ENCODE data around the gene BORCS8.
"Not testable (repeated sequence)": the region's sequence is repeated elsewhere in the genome, so short reads cannot be mapped to it uniquely, and the experiment has no call there.

Gene BORCS8

GRCh38 chr19:19179548-19180441 lies 12.2 kb downstream of the BORCS8 start:
- no peak for DNase-seq

GRCh38 chr19:19176950-19177349 lies 15.0 kb downstream of the BORCS8 start:
- no peak for DNase-seq

- DNase-seq = not testable (repeated sequence)
These were observed 18.7 kb downstream of the BORCS8 start for GRCh38 chr19:19173243-19173642.

GRCh38 chr19:19171821-19172532 lies 20.0 kb downstream of the BORCS8 start:
- no peak for DNase-seq

- DNase-seq = no peak
These were observed 20.9 kb downstream of the BORCS8 start for GRCh38 chr19:19170873-19171672.

GRCh38 chr19:19170053-19170872 lies 21.7 kb downstream of the BORCS8 start, which contains the start of gene MEF2B:
MEF2B (minus strand) TSS chr19:19170263; CDS start chr19:19150735, 19,528 bp downstream.
- peak; percentile 92 for DNase-seq

GRCh38 chr19:19169236-19170052 lies 22.5 kb downstream of the BORCS8 start:
- no peak for DNase-seq

GRCh38 chr19:19167612-19168011 lies 24.3 kb downstream of the BORCS8 start:
- DNase-seq = no peak

- DNase-seq = no peak
These were observed 26.6 kb downstream of the BORCS8 start for GRCh38 chr19:19165396-19165795.

GRCh38 chr19:19162495-19162894 lies 29.5 kb downstream of the BORCS8 start:
- DNase-seq = no peak

- DNase-seq = no peak
These were observed 31.4 kb downstream of the BORCS8 start for GRCh38 chr19:19160461-19161035.

GRCh38 chr19:19159534-19159933 lies 32.4 kb downstream of the BORCS8 start:
- no peak for DNase-seq

- no peak for DNase-seq
These were observed 34.1 kb downstream of the BORCS8 start for GRCh38 chr19:19157808-19158207.

- DNase-seq = no peak
These were observed 36.3 kb downstream of the BORCS8 start for GRCh38 chr19:19155495-19156219.

- DNase-seq = no peak
These were observed 37.0 kb downstream of the BORCS8 start for GRCh38 chr19:19154768-19155494.

- DNase-seq = no peak
These were observed 39.1 kb downstream of the BORCS8 start for GRCh38 chr19:19152668-19153384.

- DNase-seq = no peak
These were observed 40.5 kb downstream of the BORCS8 start for GRCh38 chr19:19151418-19151817.

- no peak for DNase-seq
These were observed 42.5 kb downstream of the BORCS8 start for GRCh38 chr19:19149435-19149834.

GRCh38 chr19:19148504-19148903 lies 43.4 kb downstream of the BORCS8 start:
- not testable (repeated sequence) for DNase-seq
